Measurements from ENCODE around the gene SUMO3.

SUMO3 gene

GRCh38 chr21:44779417-44780136, 38.3 kb downstream of the SUMO3 start:
- no peak for TF ChIP-seq EZH2phosphoT487 (conservative IDR thresholded peaks at IDR 0.05; ENCODE audit: low read length)
- TF ChIP-seq CTCF (IDR thresholded peaks at IDR 0.05; ENCODE audit: insufficient read depth, low read length, poor library complexity, severe bottlenecking) = no peak
- H3K9ac ChIP-seq (ENCODE audit: low read length) = no peak overlapping the region
- peaks cover 61% of the 10 kb centered on the region for H3K79me2 ChIP-seq (ENCODE audit: insufficient read depth, low read length)
- H3K4me2 ChIP-seq (ENCODE audit: low read depth, low read length, poor library complexity, severe bottlenecking) = no peak overlapping the region
- H3K27ac ChIP-seq (ENCODE audit: low read depth, low read length) = no peak overlapping the region
- no peaks in the 10 kb centered on the region for H3F3A ChIP-seq (ENCODE audit: insufficient read depth)
- H3K4me3 ChIP-seq (ENCODE audit: insufficient read depth, low read length, poor library complexity, severe bottlenecking) = no peak overlapping the region
- H3K27me3 ChIP-seq (ENCODE audit: low read length) = no peaks in the 10 kb centered on the region
- H3K36me3 ChIP-seq (ENCODE audit: low read length) = peaks cover 9% of the 10 kb centered on the region; the same call in 1 of the 2 replicates
- H3K9me3 ChIP-seq (ENCODE audit: insufficient read depth, low read length) = no peaks in the 10 kb centered on the region
- no peak overlapping the region for H2AFZ ChIP-seq (ENCODE audit: low read depth, low read length, severe bottlenecking)
- no peaks in the 10 kb centered on the region for H3K9me2 ChIP-seq (replicated peaks; ENCODE audit: insufficient read depth, low read length)
- peaks cover 26% of the 10 kb centered on the region; the same call in 1 of the 2 replicates for H4K20me1 ChIP-seq (ENCODE audit: low read depth, low read length)

GRCh38 chr21:44778983-44779382, 38.9 kb downstream of the SUMO3 start:
- H3K9ac ChIP-seq (ENCODE audit: low read length) = no peak overlapping the region
- no peak overlapping the region for H2AFZ ChIP-seq (ENCODE audit: low read depth, low read length, severe bottlenecking)
- TF ChIP-seq EZH2phosphoT487 (conservative IDR thresholded peaks at IDR 0.05; ENCODE audit: low read length) (no peak), CTCF (IDR thresholded peaks at IDR 0.05; ENCODE audit: insufficient read depth, low read length, poor library complexity, severe bottlenecking) (no peak)
- H3K27me3 ChIP-seq (ENCODE audit: low read length) = no peaks in the 10 kb centered on the region
- H3K79me2 ChIP-seq (ENCODE audit: insufficient read depth, low read length) = peaks cover 55% of the 10 kb centered on the region
- H3F3A ChIP-seq (ENCODE audit: insufficient read depth) = no peaks in the 10 kb centered on the region
- H3K4me3 ChIP-seq (ENCODE audit: insufficient read depth, low read length, poor library complexity, severe bottlenecking) = no peak overlapping the region
- no peak overlapping the region for H3K4me2 ChIP-seq (ENCODE audit: low read depth, low read length, poor library complexity, severe bottlenecking)
- no peak overlapping the region for H3K27ac ChIP-seq (ENCODE audit: low read depth, low read length)
- H3K36me3 ChIP-seq (ENCODE audit: low read length) = peaks cover 9% of the 10 kb centered on the region; the same call in 1 of the 2 replicates
- H4K20me1 ChIP-seq (ENCODE audit: low read depth, low read length) = peaks cover 26% of the 10 kb centered on the region; the same call in 1 of the 2 replicates
- no peaks in the 10 kb centered on the region for H3K9me3 ChIP-seq (ENCODE audit: insufficient read depth, low read length)
- no peaks in the 10 kb centered on the region for H3K9me2 ChIP-seq (replicated peaks; ENCODE audit: insufficient read depth, low read length)

GRCh38 chr21:44778499-44778911, 39.4 kb downstream of the SUMO3 start:
- Histone ChIP-seq H3K4me2 (ENCODE audit: low read depth, low read length, poor library complexity, severe bottlenecking) (no peak overlapping the region), H4K20me1 (ENCODE audit: low read depth, low read length) (peaks cover 26% of the 10 kb centered on the region; the same call in 1 of the 2 replicates), H3K36me3 (ENCODE audit: low read length) (peaks cover 9% of the 10 kb centered on the region; the same call in 1 of the 2 replicates), H3K79me2 (ENCODE audit: insufficient read depth, low read length) (peaks cover 50% of the 10 kb centered on the region), H3K27ac (ENCODE audit: low read depth, low read length) (no peak overlapping the region), H3K9me3 (ENCODE audit: insufficient read depth, low read length) (no peaks in the 10 kb centered on the region), H3K9ac (ENCODE audit: low read length) (no peak overlapping the region), H3F3A (ENCODE audit: insufficient read depth) (no peaks in the 10 kb centered on the region), H3K9me2 (replicated peaks; ENCODE audit: insufficient read depth, low read length) (no peaks in the 10 kb centered on the region), H2AFZ (ENCODE audit: low read depth, low read length, severe bottlenecking) (no peak overlapping the region), H3K27me3 (ENCODE audit: low read length) (no peaks in the 10 kb centered on the region), H3K4me3 (ENCODE audit: insufficient read depth, low read length, poor library complexity, severe bottlenecking) (no peak overlapping the region)
- TF ChIP-seq EZH2phosphoT487 (conservative IDR thresholded peaks at IDR 0.05; ENCODE audit: low read length) = no peak
- TF ChIP-seq CTCF (IDR thresholded peaks at IDR 0.05; ENCODE audit: insufficient read depth, low read length, poor library complexity, severe bottlenecking) = no peak
